ENCODE measurements around the gene BCL2L1.
"Not testable (repeated sequence)": the region's sequence is repeated elsewhere in the genome, so short reads cannot be mapped to it uniquely, and the experiment has no call there.

BCL2L1 gene

GRCh38 chr20:31670371-31671228 is 52.1 kb downstream of the BCL2L1 start:
- no peak overlapping the region for H3K4me3 ChIP-seq (ENCODE audit: low read depth, low read length)
- no peak for DNase-seq (ENCODE audit: low read depth)
- no peak for TF ChIP-seq CTCF (IDR thresholded peaks at IDR 0.05; ENCODE audit: low read depth, low read length, missing control alignments)

GRCh38 chr20:31669876-31670275 is 52.8 kb downstream of the BCL2L1 start:
- H3K4me3 ChIP-seq (ENCODE audit: low read depth, low read length): no peak overlapping the region
- TF ChIP-seq CTCF (IDR thresholded peaks at IDR 0.05; ENCODE audit: low read depth, low read length, missing control alignments): no peak
- no peak for DNase-seq (ENCODE audit: low read depth)

- H3K4me3 ChIP-seq (ENCODE audit: low read depth, low read length); DNase-seq (ENCODE audit: low read depth): not testable (repeated sequence)
Observed at GRCh38 chr20:31668944-31669343, 53.7 kb downstream of the BCL2L1 start.

- DNase-seq (ENCODE audit: low read depth): no peak
- no peak overlapping the region for H3K4me3 ChIP-seq (ENCODE audit: low read depth, low read length)
- no peak for TF ChIP-seq CTCF (IDR thresholded peaks at IDR 0.05; ENCODE audit: low read depth, low read length, missing control alignments)
Observed at GRCh38 chr20:31667315-31668285, 55.1 kb downstream of the BCL2L1 start.

- no peak for DNase-seq (ENCODE audit: low read depth)
- H3K4me3 ChIP-seq (ENCODE audit: low read depth, low read length): no peak overlapping the region
- no peak for TF ChIP-seq CTCF (IDR thresholded peaks at IDR 0.05; ENCODE audit: low read depth, low read length, missing control alignments)
Observed at GRCh38 chr20:31666258-31667042, 56.2 kb downstream of the BCL2L1 start.

GRCh38 chr20:31665753-31666152 is 56.9 kb downstream of the BCL2L1 start:
- no peak for TF ChIP-seq CTCF (IDR thresholded peaks at IDR 0.05; ENCODE audit: low read depth, low read length, missing control alignments)
- H3K4me3 ChIP-seq (ENCODE audit: low read depth, low read length): no peak overlapping the region
- DNase-seq (ENCODE audit: low read depth): no peak

All from GM12864 (cell line).